ENCODE results near the gene MEDAG.
"Not testable (repeated sequence)": the region's sequence is repeated elsewhere in the genome, so short reads cannot be mapped to it uniquely, and the experiment has no call there.

The MEDAG gene

DNA sequence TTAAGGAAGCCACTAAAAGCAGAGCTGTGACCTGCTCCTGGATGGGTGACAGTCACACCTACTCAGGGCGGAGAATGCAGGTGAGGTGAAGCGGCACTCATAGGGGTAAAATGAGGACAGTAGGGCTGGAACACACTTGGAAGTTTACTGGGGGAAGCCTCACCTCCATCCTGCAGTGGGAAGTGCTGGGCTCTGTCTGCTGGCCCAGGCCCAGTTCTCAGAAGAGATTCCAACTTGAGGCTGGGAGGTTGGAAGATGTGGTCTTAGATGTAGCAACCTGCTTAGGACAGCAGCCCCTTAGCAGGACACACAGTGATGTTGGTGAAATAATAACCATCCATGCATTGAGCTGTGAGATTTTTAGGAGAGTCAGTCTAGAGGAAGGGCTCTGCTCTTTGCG lies 4.6 kb downstream of the MEDAG start:
- no peak for DNase-seq

GRCh38 chr13:30915691-30916541 lies 9.8 kb downstream of the MEDAG start:
- DNase-seq, result no peak

GRCh38 chr13:30916991-30917390 lies 10.9 kb downstream of the MEDAG start:
- no peak for DNase-seq

GRCh38 chr13:30918662-30919405 lies 12.8 kb downstream of the MEDAG start:
- no peak for DNase-seq

DNA sequence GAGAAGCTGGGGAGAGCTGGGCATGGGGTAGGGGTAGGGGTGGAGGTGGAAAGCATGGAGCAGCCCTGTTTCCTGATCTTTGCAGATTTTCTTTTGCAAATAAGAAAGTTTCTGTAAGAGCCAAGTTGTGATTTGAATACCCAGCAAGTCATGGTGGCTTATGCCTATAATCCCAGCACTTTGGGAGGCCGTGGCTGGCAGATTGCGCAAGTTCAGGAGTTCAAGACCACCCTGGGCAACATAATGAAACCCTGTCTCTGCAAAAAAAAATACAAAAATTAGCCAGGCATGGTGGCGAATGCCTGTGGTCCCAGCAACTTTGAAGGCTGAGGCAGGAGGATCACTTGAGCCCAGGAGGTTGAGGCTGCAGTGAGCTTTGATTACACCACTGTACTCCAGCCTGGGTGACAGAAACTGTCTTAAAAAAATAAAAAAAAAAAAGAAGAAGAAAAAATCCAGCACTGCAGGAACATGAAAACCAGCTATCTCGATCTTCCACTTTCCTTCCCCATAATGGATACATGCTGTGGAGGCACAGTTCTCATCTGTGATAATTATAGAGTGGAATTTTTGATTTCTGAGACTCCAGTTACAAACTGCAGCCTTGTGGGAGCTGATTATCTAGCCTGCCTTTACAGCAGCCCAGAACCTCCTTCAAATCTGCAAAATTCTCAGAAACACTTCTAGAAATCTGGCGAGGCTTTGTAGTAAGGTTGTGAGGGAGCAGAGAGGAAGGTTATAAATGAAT lies 14.3 kb downstream of the MEDAG start:
- no peak for DNase-seq

- no peak for DNase-seq
Observed at GRCh38 chr13:30923418-30923817, 17.3 kb downstream of the MEDAG start.

- DNase-seq, result no peak
Observed at GRCh38 chr13:30924721-30925120, 18.6 kb downstream of the MEDAG start.

DNA sequence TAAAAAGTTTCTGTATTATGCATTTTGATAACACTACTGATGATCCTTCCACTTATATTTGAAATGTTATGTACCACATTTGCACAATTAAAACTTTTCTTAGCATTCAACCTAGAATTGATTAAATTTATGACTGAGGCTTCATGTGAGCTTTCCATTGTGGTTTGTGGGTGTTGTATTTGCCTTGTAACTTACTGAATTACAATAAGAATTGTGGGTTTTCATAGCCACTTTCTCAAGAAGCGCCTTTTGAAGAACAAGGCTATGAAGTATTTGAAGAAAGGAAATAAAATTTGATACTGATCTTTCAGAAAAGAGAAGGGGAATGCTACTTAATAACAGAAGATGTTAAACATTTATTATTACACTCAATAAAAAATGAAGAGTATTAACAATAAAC lies 19.4 kb downstream of the MEDAG start:
- DNase-seq, result no peak

GRCh38 chr13:30926781-30927180 lies 20.7 kb downstream of the MEDAG start:
- DNase-seq, result no peak

GRCh38 chr13:30927188-30927587 lies 21.1 kb downstream of the MEDAG start:
- not testable (repeated sequence) for DNase-seq

- DNase-seq, result no peak
Observed at GRCh38 chr13:30927595-30927994, 21.5 kb downstream of the MEDAG start.

DNA sequence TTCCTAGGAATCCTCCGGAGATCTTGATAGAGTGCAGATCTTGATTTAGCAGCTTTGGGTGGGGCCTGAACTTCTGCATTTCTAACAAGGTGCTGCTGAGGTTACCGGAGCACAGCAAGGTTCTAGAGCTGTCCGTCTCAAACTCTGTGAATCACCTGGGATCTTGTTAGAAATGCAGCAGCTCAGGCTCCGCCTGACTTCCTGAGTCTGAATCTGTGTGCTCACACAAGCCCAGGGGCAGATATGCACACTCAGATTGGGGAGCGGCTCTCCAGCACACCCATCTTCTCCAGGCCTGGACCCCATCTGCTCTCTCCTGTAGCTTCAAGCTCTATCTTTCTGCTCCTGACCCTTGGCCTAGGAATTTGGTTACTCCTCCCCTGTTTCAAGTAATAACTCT lies 22.9 kb downstream of the MEDAG start:
- no peak for DNase-seq

- no peak for DNase-seq
Observed at GRCh38 chr13:30932481-30933353, 26.6 kb downstream of the MEDAG start, which contains the start of gene TEX26. Gene TEX26, plus strand, starts transcription at chr13:30932656. Its CDS starts 60 bp downstream, at chr13:30932716.

DNA sequence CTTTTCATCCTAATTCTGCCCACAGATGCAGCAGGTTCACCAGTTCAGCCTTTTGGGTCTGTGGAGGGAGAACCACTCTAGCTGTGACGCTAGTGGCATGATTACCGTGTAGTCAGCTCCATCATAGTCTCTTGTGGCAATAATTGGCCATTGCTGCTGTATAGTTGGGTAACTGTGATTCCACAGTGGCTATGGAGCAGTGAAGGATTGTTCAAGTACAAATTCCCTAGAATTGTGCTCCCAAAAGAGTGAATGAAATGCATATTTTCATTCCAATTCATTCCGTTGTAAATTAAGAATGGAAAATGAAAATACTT lies 27.2 kb downstream of the MEDAG start:
- no peak for DNase-seq

GRCh38 chr13:30934381-30934780 lies 28.3 kb downstream of the MEDAG start:
- DNase-seq, result no peak

DNA sequence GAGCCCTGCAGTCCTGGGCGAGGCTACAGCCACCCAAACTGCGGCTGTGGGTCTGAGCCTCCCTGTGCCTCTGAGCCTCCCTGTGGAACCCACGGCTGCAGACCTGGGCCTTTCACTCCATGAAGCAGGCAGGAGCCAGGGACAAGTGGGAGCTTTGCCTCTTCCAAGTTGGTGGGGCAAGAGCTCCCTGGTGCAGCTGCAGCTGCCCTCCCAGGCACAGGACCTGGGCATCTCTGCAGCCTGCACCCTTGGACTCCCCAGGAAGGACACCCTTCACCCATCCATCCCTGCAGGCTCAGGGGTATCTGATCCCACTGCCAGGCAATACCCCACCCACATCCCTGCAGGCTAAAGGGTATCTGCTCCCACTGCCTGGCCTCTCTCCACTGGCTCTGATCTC lies 28.7 kb downstream of the MEDAG start:
- DNase-seq, result no peak

- DNase-seq, result no peak
Observed at GRCh38 chr13:30936971-30937370, 30.9 kb downstream of the MEDAG start.

DNA sequence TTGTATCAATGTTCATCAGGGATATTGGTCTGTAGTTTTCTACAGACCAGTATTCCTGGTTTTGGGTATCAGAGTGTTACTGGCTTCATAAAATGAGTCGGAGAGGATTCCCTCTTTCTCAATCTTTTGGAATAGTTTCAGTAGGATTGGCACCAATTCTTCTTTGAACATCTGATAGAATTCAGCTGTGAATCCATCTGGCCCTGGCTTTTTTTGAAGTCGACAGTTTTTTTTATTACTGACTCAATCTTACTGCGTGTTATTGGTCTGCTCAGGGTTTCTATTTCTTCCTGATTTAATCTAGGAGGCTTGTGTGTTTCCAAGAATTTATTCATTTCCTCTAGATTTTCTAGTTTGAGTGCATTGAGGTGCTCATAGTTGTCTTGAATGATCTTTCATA lies 37.8 kb downstream of the MEDAG start:
- no peak for DNase-seq

DNA sequence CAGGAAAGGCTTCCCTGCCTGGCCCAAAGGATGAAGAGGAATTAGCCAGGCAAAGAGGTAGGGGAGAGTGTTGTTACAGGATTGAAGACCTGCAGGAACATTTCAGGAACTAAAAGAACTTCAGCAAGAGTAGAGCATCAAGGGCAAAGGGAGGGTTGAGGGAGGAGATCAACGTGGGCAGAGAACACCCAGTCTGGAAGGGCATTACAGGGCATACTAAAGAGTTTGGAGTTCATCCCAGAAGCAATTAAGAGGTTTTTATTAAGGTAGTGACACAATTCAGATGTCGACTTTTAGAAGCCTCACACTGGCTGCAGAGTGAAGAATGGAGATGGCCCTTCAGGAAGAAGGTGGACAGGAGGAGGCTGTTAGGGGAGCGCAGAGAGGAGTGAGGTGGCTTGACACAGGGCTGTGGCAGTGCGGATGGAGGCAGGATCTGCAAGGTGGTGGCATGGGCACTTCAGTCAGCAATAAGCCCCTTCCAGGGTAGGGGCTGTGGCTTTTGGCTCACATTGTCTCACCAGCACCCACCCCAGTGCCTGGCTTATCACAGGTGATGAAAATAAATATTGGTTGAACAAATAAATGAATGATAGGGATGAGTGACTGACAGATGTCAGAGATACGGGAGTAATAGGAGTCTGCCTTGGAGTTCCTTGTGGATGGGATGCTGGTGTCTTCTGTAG lies 51.3 kb downstream of the MEDAG start:
- DNase-seq, result no peak

- DNase-seq, result no peak
Observed at GRCh38 chr13:30959678-30960077, 53.6 kb downstream of the MEDAG start.

GRCh38 chr13:30963791-30964190 lies 57.7 kb downstream of the MEDAG start:
- no peak for DNase-seq

GRCh38 chr13:30965380-30965779 lies 59.3 kb downstream of the MEDAG start:
- DNase-seq, result no peak
